ENCODE measurements around the gene MT1E.
"Not testable (repeated sequence)": the region's sequence is repeated elsewhere in the genome, so short reads cannot be mapped to it uniquely, and the experiment has no call there.

Gene MT1E

DNA sequence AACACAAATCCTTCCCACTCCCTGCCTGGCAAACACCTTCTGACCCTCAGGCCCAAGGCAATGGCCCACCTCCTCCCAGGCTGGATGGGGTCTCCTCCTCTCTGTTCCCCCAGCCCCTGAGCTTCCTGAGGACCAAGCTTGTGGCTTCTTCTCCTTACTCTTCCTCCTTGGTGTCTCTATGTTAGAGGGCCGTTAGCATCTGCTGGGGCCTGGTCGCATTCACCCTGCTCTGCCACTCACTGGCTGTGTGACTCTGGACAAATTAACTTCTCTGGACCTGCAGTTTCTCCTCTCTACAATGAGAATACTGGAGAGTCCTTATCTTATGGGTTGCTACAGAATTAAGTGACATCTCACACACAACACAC lies 17.9 kb upstream of the MT1E start:
- no peak for DNase-seq

DNA sequence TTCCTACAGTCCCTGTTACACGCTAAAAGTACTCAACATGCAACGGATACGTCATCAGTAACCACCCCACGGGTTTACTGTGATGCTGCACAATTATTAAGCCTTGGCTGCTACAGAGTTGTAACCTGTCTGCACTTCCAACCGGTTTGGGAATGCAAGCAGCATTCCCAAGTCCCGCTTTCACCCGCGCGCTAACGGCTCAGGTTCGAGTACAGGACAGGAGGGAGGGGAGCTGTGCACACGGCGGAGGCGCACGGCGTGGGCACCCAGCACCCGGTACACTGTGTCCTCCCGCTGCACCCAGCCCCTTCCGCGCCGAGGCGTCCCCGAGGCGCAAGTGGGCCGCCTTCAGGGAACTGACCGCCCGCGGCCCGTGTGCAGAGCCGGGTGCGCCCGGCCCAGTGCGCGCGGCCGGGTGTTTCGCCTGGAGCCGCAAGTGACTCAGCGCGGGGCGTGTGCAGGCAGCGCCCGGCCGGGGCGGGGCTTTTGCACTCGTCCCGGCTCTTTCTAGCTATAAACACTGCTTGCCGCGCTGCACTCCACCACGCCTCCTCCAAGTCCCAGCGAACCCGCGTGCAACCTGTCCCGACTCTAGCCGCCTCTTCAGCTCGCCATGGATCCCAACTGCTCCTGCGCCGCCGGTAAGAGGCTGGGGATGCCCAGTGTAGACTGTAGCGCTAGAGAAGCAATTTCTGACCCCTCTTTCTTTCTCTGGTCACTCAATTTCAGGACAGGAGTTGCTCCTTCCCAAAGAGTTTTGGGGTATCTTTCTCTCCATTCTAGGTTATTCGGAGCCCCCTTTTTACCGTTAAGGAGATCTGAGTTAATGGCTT lies 17.3 kb upstream of the MT1E start, which contains the start of gene MT2A:
Gene MT2A, plus strand, starts transcription at position 542 of the 833 bp plus-strand sequence. Its CDS starts 72 bp downstream, at position 614.
- peak; percentile 87 for DNase-seq

GRCh38 chr16:56608876-56609462 lies 16.6 kb upstream of the MT1E start:
- no peak for DNase-seq

- DNase-seq: peak; percentile 37
Observed at GRCh38 chr16:56609463-56609921, 16.1 kb upstream of the MT1E start.

- no peak for DNase-seq
Observed at GRCh38 chr16:56610017-56610608, 15.5 kb upstream of the MT1E start.

DNA sequence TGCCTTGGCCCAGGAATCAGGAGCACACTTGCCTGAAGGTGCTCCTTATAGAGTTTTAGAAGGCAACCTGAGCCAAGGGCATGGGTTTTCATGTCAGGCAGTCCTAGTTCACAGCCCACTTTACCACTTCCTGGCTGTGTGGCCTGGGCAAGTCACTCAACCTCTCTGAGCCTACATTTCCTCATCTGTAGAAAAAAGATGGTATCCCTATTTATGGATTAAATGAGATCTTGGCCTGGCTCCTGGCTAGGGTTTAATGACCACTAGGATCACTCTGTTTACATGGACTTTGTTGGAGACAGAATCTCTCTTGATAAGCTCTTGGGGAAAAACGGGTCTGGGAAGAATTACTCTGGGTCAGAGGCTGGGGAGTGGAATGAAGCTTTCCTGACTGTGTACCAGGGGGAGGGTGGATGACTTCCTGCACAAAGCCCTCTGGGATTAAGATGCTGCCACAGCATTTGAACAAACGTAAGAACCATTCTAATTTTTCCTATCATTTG lies 14.9 kb upstream of the MT1E start:
- no peak for DNase-seq

- DNase-seq: no peak
Observed at GRCh38 chr16:56611281-56611833, 14.2 kb upstream of the MT1E start.

DNA sequence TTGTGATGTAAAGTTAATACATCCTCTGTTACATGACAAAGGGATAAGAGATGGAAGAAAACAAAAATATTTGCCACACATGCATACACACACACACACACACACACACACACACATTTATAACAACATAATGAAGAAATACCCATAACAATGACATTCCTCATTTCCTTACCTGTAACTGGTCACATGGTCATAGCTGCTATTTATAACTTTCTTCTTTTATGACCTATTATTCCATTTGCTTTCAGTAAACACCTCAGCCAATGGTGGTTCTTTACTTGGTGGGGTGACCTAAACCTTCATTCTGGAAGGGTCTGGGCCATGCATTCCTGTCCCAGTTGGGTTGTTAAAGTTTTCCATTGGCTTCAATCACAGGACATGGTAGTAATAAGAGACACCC lies 11.9 kb upstream of the MT1E start:
- DNase-seq: no peak

DNA sequence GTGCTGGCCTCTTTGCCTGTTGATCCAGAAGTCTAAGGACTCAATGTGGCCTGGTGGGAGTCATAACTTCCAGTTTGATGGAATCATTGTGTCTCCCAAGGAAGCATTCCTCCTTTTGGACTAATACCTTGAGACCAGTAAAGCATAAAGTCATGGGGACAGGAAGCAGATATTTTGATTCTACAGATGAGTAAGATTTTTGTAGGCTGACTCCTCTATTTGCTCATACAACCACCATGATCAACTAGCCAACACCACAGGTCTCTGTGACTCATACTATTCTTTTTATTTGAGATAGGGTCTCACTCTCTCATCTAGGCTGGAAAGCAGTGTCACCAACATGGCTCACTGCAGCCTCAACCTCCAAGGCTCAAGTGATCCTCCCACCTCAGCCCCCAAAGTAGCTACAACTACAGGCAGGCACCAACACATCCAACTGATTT lies 11.0 kb upstream of the MT1E start:
- no peak for DNase-seq

GRCh38 chr16:56615353-56615752 lies 10.2 kb upstream of the MT1E start:
- DNase-seq: no peak

GRCh38 chr16:56616608-56617211 lies 8.9 kb upstream of the MT1E start:
- DNase-seq: no peak

DNA sequence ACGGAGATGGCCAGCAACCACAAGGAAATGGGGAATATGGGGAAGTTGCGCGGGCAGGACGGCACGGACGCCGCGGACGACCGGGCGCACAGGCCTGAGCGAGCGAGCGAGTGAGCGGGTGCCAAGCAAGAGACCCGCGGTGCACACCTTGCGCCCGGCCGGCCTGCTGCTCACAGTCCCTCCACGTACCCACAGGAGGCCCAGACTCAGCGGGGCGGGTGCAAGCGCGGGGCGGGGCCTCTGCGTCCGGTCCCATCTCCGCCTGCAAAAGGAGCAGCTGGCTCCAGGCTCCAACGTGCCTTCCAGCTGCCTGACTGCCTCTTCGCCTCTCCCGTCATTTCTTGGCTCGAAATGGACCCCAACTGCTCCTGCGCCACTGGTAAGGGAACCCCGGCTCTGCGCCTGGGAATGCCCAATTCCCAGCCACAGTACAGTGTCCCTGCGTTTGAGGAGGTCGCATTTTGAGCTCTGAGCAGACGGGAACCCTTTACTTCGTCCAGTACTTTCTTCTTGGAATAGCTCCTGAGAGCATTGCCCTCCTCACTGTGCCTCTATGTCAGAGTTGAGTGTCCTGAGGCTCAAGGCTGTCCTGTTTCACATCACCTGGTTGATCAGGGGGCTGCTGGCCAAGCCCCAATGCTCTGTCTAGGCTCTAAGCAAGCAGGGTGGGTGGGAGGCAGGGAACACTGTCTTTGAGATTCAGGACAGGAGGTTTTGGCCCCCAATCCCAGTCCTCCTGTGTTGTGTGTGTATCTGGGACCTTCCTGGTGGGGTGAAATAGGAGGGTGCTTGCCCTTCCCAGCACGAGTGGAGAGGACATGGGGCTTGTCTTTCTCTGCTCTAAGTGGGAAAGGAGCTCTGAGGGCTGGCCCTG lies 8.1 kb upstream of the MT1E start:
- DNase-seq: no peak

GRCh38 chr16:56618138-56618537 lies 7.4 kb upstream of the MT1E start:
- DNase-seq: no peak

- no peak for DNase-seq
Observed at GRCh38 chr16:56620339-56620897, 5.2 kb upstream of the MT1E start.

- not testable (repeated sequence) for DNase-seq
Observed at GRCh38 chr16:56621665-56622445, 3.7 kb upstream of the MT1E start.

DNA sequence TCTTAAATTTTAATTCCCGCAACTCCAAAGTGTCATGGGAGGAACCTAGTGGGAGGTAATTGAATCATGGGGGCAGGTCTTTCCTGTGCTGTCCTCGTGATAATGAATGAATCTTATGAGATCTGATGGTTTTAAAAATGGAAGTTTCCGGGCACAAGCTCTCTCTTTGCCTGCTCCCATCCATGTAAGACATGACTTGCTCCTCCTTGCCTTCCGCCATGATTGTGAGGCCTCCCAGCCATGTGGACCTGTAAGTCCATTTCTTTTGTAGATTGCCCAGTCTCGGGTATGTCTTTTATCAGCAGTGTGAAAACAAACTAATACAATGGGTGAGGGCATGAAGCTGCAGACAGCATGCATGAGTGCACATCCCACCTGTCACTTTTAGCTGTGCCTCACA lies 2.4 kb upstream of the MT1E start:
- DNase-seq: not testable (repeated sequence)

GRCh38 chr16:56623637-56624036 lies 1.9 kb upstream of the MT1E start:
- DNase-seq: no peak

- no peak for DNase-seq
Observed at GRCh38 chr16:56625943-56626654, 518 bp downstream of the MT1E start.

DNA sequence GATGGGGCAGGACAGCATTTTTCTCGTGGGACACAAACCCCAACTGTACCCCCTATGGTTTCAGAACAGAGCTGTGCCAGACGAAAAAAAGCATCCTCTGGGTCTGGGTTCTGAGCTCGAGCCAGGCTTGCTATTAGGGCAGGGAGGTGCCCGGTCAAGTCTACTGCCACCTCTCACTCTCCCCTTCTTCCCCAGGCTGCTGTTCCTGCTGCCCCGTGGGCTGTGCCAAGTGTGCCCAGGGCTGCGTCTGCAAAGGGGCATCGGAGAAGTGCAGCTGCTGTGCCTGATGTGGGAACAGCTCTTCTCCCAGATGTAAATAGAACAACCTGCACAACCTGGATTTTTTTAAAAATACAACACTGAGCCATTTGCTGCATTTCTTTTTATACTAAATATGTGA lies 1.1 kb downstream of the MT1E start:
- no peak for DNase-seq

Data from NCI-H2029 (cell line).